Measurements from ENCODE around the gene LOX. TPM values are rescaled to one million over a fixed set of nuclear protein-coding genes. Genes with fewer than 3 reads are reported as not detected.
"Not testable (repeated sequence)": the region's sequence is repeated elsewhere in the genome, so short reads cannot be mapped to it uniquely, and the experiment has no call there.

The LOX gene
- polyA plus RNA-seq, 12 donors: 40.3 to 181 (median 80.5) TPM; not detected in 1

- DNase-seq: no peak
Measured at GRCh38 chr5:122102825-122103224, 24.8 kb upstream of the LOX start.

- DNase-seq: no peak
Measured at GRCh38 chr5:122101636-122102285, 23.7 kb upstream of the LOX start.

- DNase-seq: no peak
Measured at GRCh38 chr5:122099060-122099790, 21.2 kb upstream of the LOX start.

- no peak for DNase-seq
Measured at GRCh38 chr5:122097391-122097790, 19.3 kb upstream of the LOX start.

- no peak for DNase-seq
Measured at GRCh38 chr5:122095158-122095557, 17.1 kb upstream of the LOX start.

GRCh38 chr5:122094251-122094650, 16.2 kb upstream of the LOX start:
- DNase-seq: not testable (repeated sequence)

GRCh38 chr5:122093415-122094180, 15.5 kb upstream of the LOX start:
- DNase-seq: peak; percentile 63

GRCh38 chr5:122091936-122092600, 14.0 kb upstream of the LOX start:
- no peak for DNase-seq

GRCh38 chr5:122089096-122090013, 11.3 kb upstream of the LOX start:
- no peak for DNase-seq

GRCh38 chr5:122085041-122085440, 7.0 kb upstream of the LOX start:
- no peak for DNase-seq

- DNase-seq: no peak
Measured at GRCh38 chr5:122083535-122083934, 5.5 kb upstream of the LOX start.

- DNase-seq: no peak
Measured at GRCh38 chr5:122081541-122081940, 3.5 kb upstream of the LOX start.

- DNase-seq: peak; percentile 58
Measured at GRCh38 chr5:122077366-122078115, 518 bp downstream of the LOX start.

GRCh38 chr5:122076669-122077365, 1.2 kb downstream of the LOX start:
- DNase-seq: peak; percentile 91

- no peak for DNase-seq
Measured at GRCh38 chr5:122076050-122076461, 2.0 kb downstream of the LOX start.

- no peak for DNase-seq
Measured at GRCh38 chr5:122073864-122074263, 4.2 kb downstream of the LOX start.

GRCh38 chr5:122073018-122073417, 5.0 kb downstream of the LOX start:
- DNase-seq: peak; percentile 20

GRCh38 chr5:122067390-122067789, 10.7 kb downstream of the LOX start:
- DNase-seq: peak; percentile 19

GRCh38 chr5:122064992-122065391, 13.1 kb downstream of the LOX start:
- no peak for DNase-seq

- DNase-seq: no peak
Measured at GRCh38 chr5:122063836-122064235, 14.2 kb downstream of the LOX start.

Measured in muscle of arm (tissue), 12 donors.